ENCODE data around the gene CACNG7.
"Not testable (repeated sequence)": the region's sequence is repeated elsewhere in the genome, so short reads cannot be mapped to it uniquely, and the experiment has no call there.

CACNG7 gene

GRCh38 chr19:53906211-53907192 is 2.6 kb upstream of the CACNG7 start:
- no peak for DNase-seq

- no peak for DNase-seq
Observed at GRCh38 chr19:53907193-53907581, 1.9 kb upstream of the CACNG7 start.

GRCh38 chr19:53907690-53908089 is 1.4 kb upstream of the CACNG7 start:
- DNase-seq, result no peak

- DNase-seq, result no peak
Observed at GRCh38 chr19:53908106-53908934, 758 bp upstream of the CACNG7 start.

GRCh38 chr19:53909471-53910169 is 542 bp downstream of the CACNG7 start:
- no peak for DNase-seq

- no peak for DNase-seq
Observed at GRCh38 chr19:53910170-53910518, 1.1 kb downstream of the CACNG7 start.

- DNase-seq, result no peak
Observed at GRCh38 chr19:53912653-53913052, 3.6 kb downstream of the CACNG7 start.

GRCh38 chr19:53915000-53915399 is 5.9 kb downstream of the CACNG7 start:
- no peak for DNase-seq

- DNase-seq, result no peak
Observed at GRCh38 chr19:53916004-53916403, 6.9 kb downstream of the CACNG7 start.

- no peak for DNase-seq
Observed at GRCh38 chr19:53917356-53917755, 8.3 kb downstream of the CACNG7 start.

GRCh38 chr19:53927739-53928138 is 18.7 kb downstream of the CACNG7 start:
- no peak for DNase-seq

GRCh38 chr19:53936029-53936428 is 27.0 kb downstream of the CACNG7 start:
- DNase-seq, result no peak

- no peak for DNase-seq
Observed at GRCh38 chr19:53942001-53942786, 33.1 kb downstream of the CACNG7 start.

GRCh38 chr19:53944416-53944815 is 35.3 kb downstream of the CACNG7 start:
- DNase-seq, result no peak

GRCh38 chr19:53944933-53945332 is 35.9 kb downstream of the CACNG7 start:
- DNase-seq, result no peak

- no peak for DNase-seq
Observed at GRCh38 chr19:53945441-53945840, 36.4 kb downstream of the CACNG7 start.

- DNase-seq, result no peak
Observed at GRCh38 chr19:53945998-53946397, 36.9 kb downstream of the CACNG7 start.

- no peak for DNase-seq
Observed at GRCh38 chr19:53947624-53948023, 38.5 kb downstream of the CACNG7 start.

GRCh38 chr19:53948611-53949010 is 39.5 kb downstream of the CACNG7 start:
- DNase-seq, result not testable (repeated sequence)

GRCh38 chr19:53951436-53951835 is 42.4 kb downstream of the CACNG7 start:
- DNase-seq, result no peak

- no peak for DNase-seq
Observed at GRCh38 chr19:53951947-53952346, 42.9 kb downstream of the CACNG7 start.

- no peak for DNase-seq
Observed at GRCh38 chr19:53953383-53953782, 44.3 kb downstream of the CACNG7 start.
